HepG2 (cell line): Measurements from ENCODE around the gene VARS2. TPM values are rescaled to one million over a fixed set of nuclear protein-coding genes. Genes with fewer than 3 reads are reported as not detected.

ENCODE experiments used
- CCDC6 ChIP-seq: sonication (generic); formaldehyde crosslinking; IDR thresholded peaks from 2 replicates; pipeline ENCODE4 v1.8.1; 2022; ENCODE audit warnings: mild to moderate bottlenecking, missing genetic modification reagents, moderate library complexity
- FOSL2 ChIP-seq: sonication (generic); formaldehyde crosslinking; IDR thresholded peaks from 2 replicates; pipeline ENCODE4 v1.4.0; 2020; ENCODE audit warnings: missing genetic modification reagents
- GPBP1L1 ChIP-seq: sonication (generic); formaldehyde crosslinking; IDR thresholded peaks from 2 replicates; pipeline ENCODE4 v1.5.0; 2020; ENCODE audit warnings: mild to moderate bottlenecking, missing genetic modification reagents
- KDM3A ChIP-seq: IDR thresholded peaks from 2 replicates; pipeline ENCODE4 v1.6.1; 2018; ENCODE audit warnings: low read depth, missing compliant biosample characterization
- MBD4 ChIP-seq: IDR thresholded peaks from 2 replicates; pipeline ENCODE4 v1.6.1; 2012; ENCODE audit warnings: low read length, inconsistent platforms, borderline replicate concordance
- SAP130 ChIP-seq: IDR thresholded peaks from 2 replicates; pipeline ENCODE4 v1.6.1; 2016; ENCODE audit warnings: low read depth
- SP140L ChIP-seq: sonication (generic); formaldehyde crosslinking; IDR thresholded peaks from 2 replicates; pipeline ENCODE4 v1.4.0; 2020; ENCODE audit warnings: missing genetic modification reagents, borderline replicate concordance
- TAF1 ChIP-seq: sonication (generic); formaldehyde crosslinking; IDR thresholded peaks from 2 replicates; pipeline ENCODE4 v1.4.0; 2020; ENCODE audit warnings: missing genetic modification reagents
- TEAD3 ChIP-seq: optimal IDR thresholded peaks from 2 replicates; pipeline ENCODE3; 2016; ENCODE audit warnings: borderline replicate concordance
- THAP11 ChIP-seq: IDR thresholded peaks from 2 replicates; pipeline ENCODE4 v1.6.1; 2016; ENCODE audit warnings: missing biosample characterization, missing genetic modification reagents
- ZNF281 ChIP-seq: sonication (generic); formaldehyde crosslinking; IDR thresholded peaks from 2 replicates; pipeline ENCODE4 v1.4.0; 2020; ENCODE audit warnings: missing genetic modification reagents, borderline replicate concordance
- ZNF296 ChIP-seq: sonication (generic); formaldehyde crosslinking; conservative IDR thresholded peaks from 2 replicates; pipeline ENCODE4 v1.5.0; 2020; ENCODE audit warnings: mild to moderate bottlenecking, missing genetic modification reagents
- ZNF329 ChIP-seq: sonication (generic); formaldehyde crosslinking; IDR thresholded peaks from 2 replicates; pipeline ENCODE4 v1.9.0; 2021; ENCODE audit warnings: low read depth, mild to moderate bottlenecking, missing genetic modification reagents
- ZNF431 ChIP-seq: sonication (generic); formaldehyde crosslinking; IDR thresholded peaks from 2 replicates; pipeline ENCODE4 v1.9.0; 2022; ENCODE audit warnings: missing genetic modification reagents, low read depth, mild to moderate bottlenecking, borderline replicate concordance
- ZNF441 ChIP-seq: sonication (generic); formaldehyde crosslinking; IDR thresholded peaks from 2 replicates; pipeline ENCODE4 v1.7.0; 2021; ENCODE audit warnings: missing genetic modification reagents, borderline replicate concordance
- ZNF446 ChIP-seq: sonication (generic); formaldehyde crosslinking; IDR thresholded peaks from 2 replicates; pipeline ENCODE4 v1.5.0; 2020; ENCODE audit warnings: mild to moderate bottlenecking, missing genetic modification reagents
- ZNF646 ChIP-seq: sonication (generic); formaldehyde crosslinking; IDR thresholded peaks from 2 replicates; pipeline ENCODE4 v1.9.0; 2021; ENCODE audit warnings: mild to moderate bottlenecking, missing genetic modification reagents
- polyA plus RNA-seq, 8 experiments: library from polyadenylated mRNA; depleted of rRNA in 3 of 8; stranded (reverse) in 7 of 8; unstranded in 1 of 8; fragments of >200 nt; fragmentation: Illumina TruSeq in 4 of 8; extraction: Trizol in 4 of 8; gene quantifications; 2 replicates each; pipeline versions ENCODE4 v1.2.1 to v1.2.3, GENCODE V29; 2011 to 2016; ENCODE audit warnings: low read depth in 4 of 8, missing spikeins in 1 of 8, mixed read lengths in 1 of 8; ENCODE audit not compliant: insufficient read depth in 1 of 8
- total RNA-seq, 5 experiments: library from RNA; depleted of rRNA; stranded (reverse); fragments of >200 nt; fragmentation: Illumina TruSeq; extraction: Trizol; gene quantifications; 2 replicates each; pipeline ENCODE4 v1.2.3, GENCODE V29; 2016; ENCODE audit warnings: low read depth in 1 of 5
- TF ChIP-seq, protein P1 (sequence below): sonication (generic); formaldehyde crosslinking; IDR thresholded peaks from 2 replicates; pipeline ENCODE4 v1.5.1; 2020; ENCODE audit warnings: missing genetic modification reagents, mild to moderate bottlenecking, borderline replicate concordance

The VARS2 gene
- total and polyA plus RNA-seq, 2 of the 13 experiments (the other 11 are each of a cell fraction or from before 2014, with no cell fraction given), result 61.8 to 71.8 TPM

DNA sequence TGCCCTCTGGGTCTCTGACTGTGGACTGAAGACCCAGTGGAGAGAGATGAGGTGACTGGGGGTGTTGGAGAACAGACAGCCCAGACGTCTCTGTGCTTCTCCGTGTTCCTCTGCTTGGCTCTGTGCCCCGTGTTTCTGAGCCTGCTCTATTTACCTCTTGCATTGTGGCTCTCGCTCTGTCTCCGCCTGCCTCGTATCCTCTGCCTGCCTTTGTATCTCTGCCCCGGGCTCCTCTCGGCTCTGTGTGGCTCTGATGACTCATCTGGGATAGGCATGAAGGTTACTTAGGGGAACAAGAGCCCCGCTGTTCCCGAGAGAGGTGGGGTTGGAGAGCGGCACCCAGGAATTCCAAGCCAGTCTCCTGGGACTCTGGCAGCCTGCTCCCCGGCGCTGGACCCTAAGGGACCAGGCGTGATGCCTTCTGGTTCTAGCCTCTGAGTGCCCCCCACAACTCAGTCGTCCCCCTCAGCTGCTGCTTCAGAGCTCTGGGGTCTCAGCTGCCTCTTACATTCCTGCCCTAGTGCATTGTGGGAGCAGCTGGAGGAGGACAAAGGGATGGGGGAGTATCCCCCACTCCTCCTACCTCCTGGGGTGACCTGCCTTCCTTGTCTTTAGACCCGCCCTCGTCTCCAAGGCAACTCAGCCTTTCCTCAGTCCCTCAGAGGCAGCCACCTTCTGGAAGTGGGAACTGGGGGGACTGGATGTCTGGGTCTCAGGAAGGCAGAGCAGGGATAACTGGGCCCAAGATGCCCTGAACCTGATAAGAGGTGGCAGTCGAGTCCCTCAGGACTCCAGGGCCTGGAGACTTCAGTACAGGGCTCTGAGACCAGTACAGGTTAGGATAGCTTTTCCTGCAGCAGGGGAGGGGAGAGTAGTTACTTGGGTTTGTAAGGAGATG lies 27.8 kb upstream of the VARS2 start (continued):
- TF ChIP-seq ZNF646 (no peak), SAP130 (peak; percentile 79), ZNF446 (CRISPR knock-in tag) (no peak), ZNF431 (CRISPR knock-in tag) (no peak), MBD4 (no peak), GPBP1L1 (no peak), ZNF329 (CRISPR knock-in tag) (no peak), TEAD3 (CRISPR knock-in tag) (peak; percentile 31), ZNF296 (CRISPR knock-in tag) (no peak), TAF1 (peak; percentile 44; the same call in 1 of the 2 replicates), CCDC6 (CRISPR knock-in tag) (no peak; the same call in 1 of the 2 replicates), ZNF441 (CRISPR knock-in tag) (no peak), KDM3A (peak; percentile 27; the same call in 1 of the 2 replicates), SP140L (CRISPR knock-in tag) (no peak), FOSL2 (CRISPR knock-in tag) (peak; percentile 98), THAP11 (CRISPR knock-in tag) (0 out of 2 replicates have a peak, but pooled peaks have one; percentile 13), ZNF281 (CRISPR knock-in tag) (no peak)
- TF ChIP-seq, protein P1, sequence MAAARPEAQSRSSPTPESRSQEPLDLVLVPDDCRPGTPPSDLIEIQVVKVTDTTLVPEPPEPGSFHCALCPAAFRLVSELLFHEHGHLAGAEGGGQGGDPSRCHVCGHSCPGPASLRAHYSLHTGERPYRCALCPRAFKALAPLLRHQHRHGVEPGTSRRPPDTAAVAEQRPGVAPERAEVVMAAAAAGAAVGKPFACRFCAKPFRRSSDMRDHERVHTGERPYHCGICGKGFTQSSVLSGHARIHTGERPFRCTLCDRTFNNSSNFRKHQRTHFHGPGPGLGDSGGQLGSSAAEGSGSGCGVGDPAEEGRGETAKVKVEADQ (CRISPR knock-in tag), result no peak
